HL-60 (cell line): ENCODE results near the gene SUPT3H.

Source experiments
- DNase-seq, 2 experiments: peaks; one replicate each; pipeline ENCODE4 v3.0.0-alpha.2; 2010 to 2020; ENCODE audit warnings: low read depth in 1 of 2, low spot score in 1 of 2
- H3K27ac ChIP-seq: fragments of 250-450 bp; sonication (Bioruptor Pico); replicated peaks from 2 replicates; pipeline ENCODE4 v1.5.1; 2020; ENCODE audit warnings: mild to moderate bottlenecking, moderate library complexity
- H3K27me3 ChIP-seq: fragments of 250-450 bp; sonication (Bioruptor Pico); 2 replicates; pipeline ENCODE4 v1.5.1; 2021; ENCODE audit warnings: mild to moderate bottlenecking, moderate library complexity; ENCODE audit not compliant: insufficient read depth, poor library complexity, severe bottlenecking
- H3K4me3 ChIP-seq: replicated peaks from 2 replicates; pipeline ENCODE4 v1.5.1; 2011; ENCODE audit warnings: mild to moderate bottlenecking, control low read depth, low read length; ENCODE audit not compliant: insufficient read depth
- GABPA ChIP-seq: IDR thresholded peaks from 2 replicates; pipeline ENCODE4 v1.6.1; 2012; ENCODE audit warnings: low read depth
- POLR2AphosphoS5 ChIP-seq: IDR thresholded peaks from 2 replicates; pipeline ENCODE4 v1.6.1; 2012; ENCODE audit warnings: low read depth
- SPI1 ChIP-seq: IDR thresholded peaks from 2 replicates; pipeline ENCODE4 v1.6.1; 2012; ENCODE audit warnings: low read depth, mild to moderate bottlenecking, borderline replicate concordance
- TF ChIP-seq, protein P1 (sequence below): IDR thresholded peaks from one replicate; pipeline ENCODE4 v1.5.1; 2011; ENCODE audit warnings: low read length, control low read depth, inconsistent platforms; ENCODE audit not compliant: insufficient read depth
- TF ChIP-seq, protein P2 (sequence below): IDR thresholded peaks from 2 replicates; pipeline ENCODE4 v1.6.1; 2012; ENCODE audit warnings: low read depth; ENCODE audit not compliant: insufficient replicate concordance

The SUPT3H gene

DNA sequence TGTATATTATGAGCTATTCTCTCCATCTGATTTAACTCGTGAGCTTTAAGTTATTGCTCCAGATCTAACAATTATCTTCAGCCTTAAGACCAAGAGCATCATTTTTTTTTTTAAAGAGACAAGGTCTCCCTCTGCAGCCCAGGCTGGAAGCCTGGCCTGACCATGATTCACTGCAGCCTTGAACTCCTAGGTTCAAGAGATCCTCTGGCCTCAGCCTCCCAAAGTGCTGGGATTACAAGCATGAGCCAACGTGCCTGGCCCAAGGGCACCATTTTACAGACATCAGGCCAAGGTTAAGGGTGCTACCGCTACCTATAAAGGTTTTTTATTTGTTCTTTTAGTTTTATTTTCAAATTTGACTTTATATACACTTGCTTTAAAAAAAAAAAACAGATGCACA is 2.3 kb downstream of the SUPT3H start:
- H3K27ac ChIP-seq, result no peak overlapping the region
- no peak overlapping the region for H3K4me3 ChIP-seq
- no peaks in the 10 kb centered on the region for H3K27me3 ChIP-seq
- DNase-seq, result no peak
- no peak for TF ChIP-seq SPI1
- TF ChIP-seq GABPA, result no peak
- TF ChIP-seq, protein P1, sequence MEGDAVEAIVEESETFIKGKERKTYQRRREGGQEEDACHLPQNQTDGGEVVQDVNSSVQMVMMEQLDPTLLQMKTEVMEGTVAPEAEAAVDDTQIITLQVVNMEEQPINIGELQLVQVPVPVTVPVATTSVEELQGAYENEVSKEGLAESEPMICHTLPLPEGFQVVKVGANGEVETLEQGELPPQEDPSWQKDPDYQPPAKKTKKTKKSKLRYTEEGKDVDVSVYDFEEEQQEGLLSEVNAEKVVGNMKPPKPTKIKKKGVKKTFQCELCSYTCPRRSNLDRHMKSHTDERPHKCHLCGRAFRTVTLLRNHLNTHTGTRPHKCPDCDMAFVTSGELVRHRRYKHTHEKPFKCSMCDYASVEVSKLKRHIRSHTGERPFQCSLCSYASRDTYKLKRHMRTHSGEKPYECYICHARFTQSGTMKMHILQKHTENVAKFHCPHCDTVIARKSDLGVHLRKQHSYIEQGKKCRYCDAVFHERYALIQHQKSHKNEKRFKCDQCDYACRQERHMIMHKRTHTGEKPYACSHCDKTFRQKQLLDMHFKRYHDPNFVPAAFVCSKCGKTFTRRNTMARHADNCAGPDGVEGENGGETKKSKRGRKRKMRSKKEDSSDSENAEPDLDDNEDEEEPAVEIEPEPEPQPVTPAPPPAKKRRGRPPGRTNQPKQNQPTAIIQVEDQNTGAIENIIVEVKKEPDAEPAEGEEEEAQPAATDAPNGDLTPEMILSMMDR, result no peak
- TF ChIP-seq POLR2AphosphoS5, result no peak
- TF ChIP-seq, protein P2, sequence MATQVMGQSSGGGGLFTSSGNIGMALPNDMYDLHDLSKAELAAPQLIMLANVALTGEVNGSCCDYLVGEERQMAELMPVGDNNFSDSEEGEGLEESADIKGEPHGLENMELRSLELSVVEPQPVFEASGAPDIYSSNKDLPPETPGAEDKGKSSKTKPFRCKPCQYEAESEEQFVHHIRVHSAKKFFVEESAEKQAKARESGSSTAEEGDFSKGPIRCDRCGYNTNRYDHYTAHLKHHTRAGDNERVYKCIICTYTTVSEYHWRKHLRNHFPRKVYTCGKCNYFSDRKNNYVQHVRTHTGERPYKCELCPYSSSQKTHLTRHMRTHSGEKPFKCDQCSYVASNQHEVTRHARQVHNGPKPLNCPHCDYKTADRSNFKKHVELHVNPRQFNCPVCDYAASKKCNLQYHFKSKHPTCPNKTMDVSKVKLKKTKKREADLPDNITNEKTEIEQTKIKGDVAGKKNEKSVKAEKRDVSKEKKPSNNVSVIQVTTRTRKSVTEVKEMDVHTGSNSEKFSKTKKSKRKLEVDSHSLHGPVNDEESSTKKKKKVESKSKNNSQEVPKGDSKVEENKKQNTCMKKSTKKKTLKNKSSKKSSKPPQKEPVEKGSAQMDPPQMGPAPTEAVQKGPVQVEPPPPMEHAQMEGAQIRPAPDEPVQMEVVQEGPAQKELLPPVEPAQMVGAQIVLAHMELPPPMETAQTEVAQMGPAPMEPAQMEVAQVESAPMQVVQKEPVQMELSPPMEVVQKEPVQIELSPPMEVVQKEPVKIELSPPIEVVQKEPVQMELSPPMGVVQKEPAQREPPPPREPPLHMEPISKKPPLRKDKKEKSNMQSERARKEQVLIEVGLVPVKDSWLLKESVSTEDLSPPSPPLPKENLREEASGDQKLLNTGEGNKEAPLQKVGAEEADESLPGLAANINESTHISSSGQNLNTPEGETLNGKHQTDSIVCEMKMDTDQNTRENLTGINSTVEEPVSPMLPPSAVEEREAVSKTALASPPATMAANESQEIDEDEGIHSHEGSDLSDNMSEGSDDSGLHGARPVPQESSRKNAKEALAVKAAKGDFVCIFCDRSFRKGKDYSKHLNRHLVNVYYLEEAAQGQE, result no peak

DNA sequence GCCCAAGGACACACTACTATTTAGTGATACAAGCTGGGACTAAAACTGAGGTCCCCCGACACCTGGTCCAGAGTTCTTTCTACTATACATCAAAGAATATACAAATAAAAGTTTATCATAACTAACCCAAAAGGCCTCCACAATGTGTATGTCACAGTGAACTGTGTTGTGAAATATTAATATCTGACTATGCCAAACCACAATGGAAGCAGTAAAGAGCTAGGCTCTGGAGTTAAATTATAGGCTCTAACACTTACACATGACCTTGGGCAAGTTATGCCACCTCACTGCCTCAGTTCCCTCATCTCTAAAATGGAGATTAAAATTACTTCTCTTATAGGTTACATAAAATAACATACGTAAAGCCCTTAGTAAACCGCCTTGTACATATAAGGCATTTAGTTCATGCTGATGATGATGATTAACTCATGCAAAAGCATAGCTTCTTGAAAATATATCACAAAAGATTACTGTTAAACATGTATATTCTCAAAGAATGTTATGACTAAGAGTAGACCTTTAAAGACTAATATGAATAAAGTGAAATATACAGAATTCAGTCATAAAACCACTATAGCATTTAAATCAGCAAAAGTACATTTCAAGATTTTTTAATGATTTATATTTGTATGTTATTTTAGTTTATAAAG is 5.7 kb downstream of the SUPT3H start:
- Histone ChIP-seq H3K27me3 (no peaks in the 10 kb centered on the region), H3K27ac (no peak overlapping the region), H3K4me3 (no peak overlapping the region)
- DNase-seq, result no peak
- TF ChIP-seq, protein P1, result no peak
- TF ChIP-seq, protein P2, result no peak
- TF ChIP-seq GABPA (no peak), POLR2AphosphoS5 (no peak), SPI1 (no peak)

DNA sequence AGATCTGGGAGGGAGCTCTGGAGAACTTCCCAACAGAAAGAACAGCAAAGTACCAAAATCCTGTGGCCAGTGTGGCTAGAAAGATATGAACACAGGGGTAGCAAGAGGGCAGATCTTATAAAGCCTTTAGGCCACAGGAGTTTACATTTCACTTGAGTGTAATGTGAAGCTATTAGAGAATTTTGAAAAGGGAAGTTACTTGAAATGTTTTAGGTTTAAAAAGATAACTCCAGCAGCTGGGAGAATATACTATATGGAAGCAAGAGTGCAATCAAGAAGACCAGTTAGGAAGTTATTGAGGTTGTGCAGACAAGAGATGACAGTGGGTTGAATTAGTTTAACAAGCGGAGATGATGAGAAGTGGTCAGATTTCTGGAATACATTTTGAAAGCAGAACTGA is 7.9 kb downstream of the SUPT3H start:
- DNase-seq, result no peak
- Histone ChIP-seq H3K27me3 (no peaks in the 10 kb centered on the region), H3K4me3 (no peak overlapping the region), H3K27ac (no peak overlapping the region)
- TF ChIP-seq SPI1, result no peak
- TF ChIP-seq POLR2AphosphoS5, result no peak
- TF ChIP-seq, protein P2, result no peak
- no peak for TF ChIP-seq GABPA
- TF ChIP-seq, protein P1, result no peak
